GM21825 (cell line): ENCODE measurements around the gene TEX261.
"Not testable (repeated sequence)": the region's sequence is repeated elsewhere in the genome, so short reads cannot be mapped to it uniquely, and the experiment has no call there.

ENCODE experiments used
- ATAC-seq: cut with Tn5 transposase; IDR thresholded peaks from one replicate; pipeline ENCODE4 v1.9.1; 2021; ENCODE audit warnings: mild to moderate bottlenecking, moderate library complexity; ENCODE audit not compliant: unreplicated experiment

Gene TEX261

DNA sequence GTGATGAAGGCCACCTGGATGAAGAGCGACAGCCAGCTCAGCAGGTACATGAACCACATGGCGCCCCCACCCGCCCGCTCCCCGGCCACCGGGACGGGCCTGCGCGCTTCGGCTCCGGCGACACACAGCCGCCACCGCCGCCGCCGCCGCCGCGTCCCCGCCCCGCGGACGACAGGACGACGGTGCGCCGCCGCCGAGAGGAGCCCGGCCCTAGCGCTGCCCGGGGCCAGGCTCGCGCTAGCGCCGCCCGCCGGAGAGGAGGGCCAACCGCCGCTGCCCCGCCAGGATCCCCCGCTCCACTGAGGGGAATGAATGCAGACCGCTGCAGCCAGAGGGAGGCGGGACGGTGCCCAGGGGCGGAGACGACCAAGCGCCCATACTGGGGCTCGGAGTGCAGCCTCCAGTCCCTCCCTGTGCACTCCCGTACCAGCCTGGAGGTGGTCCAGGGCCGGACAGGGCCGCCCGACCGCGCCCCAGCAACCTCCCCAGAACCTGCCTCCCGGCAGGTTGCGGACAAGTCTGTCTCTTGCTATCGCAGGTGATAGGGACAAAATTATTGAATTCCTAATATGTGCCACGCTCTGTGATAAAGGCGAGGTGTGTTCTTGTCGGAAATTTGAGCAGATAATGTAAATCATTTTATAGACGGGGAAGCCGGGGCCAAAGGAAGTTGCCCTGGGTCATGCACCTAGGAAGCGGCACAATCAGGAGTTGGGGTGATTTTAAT is at the start of gene TEX261:
Gene TEX261, minus strand, starts transcription at position 175 of the 727 bp plus-strand sequence. Its CDS starts 116 bp downstream, at position 59.
- ATAC-seq, result peak; percentile 95

- no peak for ATAC-seq
Measured at GRCh38 chr2:71043531-71044407, 49.1 kb upstream of the TEX261 start.

DNA sequence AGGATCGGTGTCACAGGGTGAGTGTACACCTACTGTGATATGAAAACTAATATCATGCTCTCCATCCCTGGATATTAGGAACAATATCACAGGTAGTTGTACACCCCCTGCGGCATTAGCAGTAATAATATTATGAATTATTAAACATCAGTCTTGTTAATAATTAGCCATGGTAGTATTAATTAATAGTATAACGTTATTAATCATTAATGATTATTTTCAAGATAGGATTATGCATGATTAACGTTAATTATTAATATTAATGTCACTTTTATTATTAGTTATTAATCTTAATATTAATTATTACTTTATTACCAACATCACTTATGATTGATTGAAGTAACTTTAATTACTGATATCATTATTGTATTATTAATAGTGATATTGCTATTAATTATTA is 47.6 kb upstream of the TEX261 start:
- no peak for ATAC-seq

DNA sequence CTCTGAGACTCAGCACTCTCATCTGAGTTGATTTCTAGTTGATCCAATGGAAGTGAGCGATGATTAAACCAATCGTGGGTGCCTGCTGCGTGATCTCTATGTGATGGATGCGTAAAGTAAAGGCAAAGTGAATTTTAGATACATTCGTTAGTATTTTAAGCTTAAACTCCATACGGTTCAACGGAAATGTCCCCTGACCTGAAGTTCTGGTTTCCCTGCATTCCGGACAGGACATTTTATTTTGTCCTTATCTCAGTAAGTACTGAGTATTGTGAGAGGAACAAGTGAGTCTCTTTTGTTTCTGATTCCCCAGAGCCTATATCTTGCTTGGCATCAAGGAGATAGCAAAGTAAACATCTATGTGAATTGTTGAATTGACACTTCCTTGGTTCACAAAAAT is 41.6 kb upstream of the TEX261 start:
- ATAC-seq, result not testable (repeated sequence)

DNA sequence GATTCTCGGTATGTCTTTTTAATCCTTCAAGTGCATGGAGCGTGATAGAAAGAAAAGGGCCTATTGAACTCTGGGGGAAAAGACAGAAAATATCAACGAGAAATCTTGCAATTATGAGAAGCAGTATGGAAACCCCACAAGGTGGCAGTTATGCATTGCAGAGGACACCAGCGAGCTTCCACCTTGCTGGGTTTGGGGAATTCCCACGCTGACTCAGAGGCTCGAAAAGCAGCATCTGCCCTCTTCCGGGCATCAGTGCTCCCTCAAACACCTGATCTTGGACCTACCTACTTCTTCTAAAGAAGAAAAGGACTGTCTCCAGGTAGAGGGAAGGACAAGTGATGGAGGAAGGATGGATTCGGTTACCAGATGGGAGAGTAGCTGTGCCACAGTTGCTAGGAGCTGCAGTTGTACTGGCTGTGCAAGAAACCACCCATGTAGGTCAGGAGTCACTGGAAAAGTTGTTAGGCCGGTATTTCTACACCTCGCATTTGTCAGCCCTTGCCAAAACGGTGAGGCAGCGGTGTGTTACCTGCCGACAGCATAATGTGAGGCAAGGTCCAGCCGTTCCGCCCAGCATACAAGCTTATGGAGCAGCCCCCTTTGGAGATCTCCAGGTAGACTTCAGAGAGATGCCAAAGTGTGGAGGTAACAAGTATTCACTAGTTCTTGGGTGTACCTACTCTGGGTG is 29.0 kb upstream of the TEX261 start:
- ATAC-seq, result not testable (repeated sequence)

DNA sequence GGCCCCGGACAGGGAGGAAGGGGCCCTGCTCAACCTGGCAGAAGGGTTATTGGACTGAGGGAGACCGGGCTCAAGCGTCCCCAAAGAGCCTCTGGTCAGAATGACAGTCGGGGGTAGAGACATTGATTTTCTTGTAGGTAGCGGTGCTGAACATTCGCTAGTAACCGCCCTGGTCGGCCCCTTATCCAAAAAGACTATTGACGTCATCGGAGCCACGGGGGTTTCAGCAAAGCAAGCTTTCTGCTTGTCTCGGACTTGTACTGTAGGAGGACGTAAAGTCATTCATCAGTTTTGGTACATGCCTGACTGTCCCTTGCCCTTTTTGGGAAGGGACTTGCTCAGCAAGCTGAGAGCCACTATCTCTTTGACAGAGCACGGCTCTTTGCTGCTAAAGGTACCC is 26.7 kb upstream of the TEX261 start:
- not testable (repeated sequence) for ATAC-seq

DNA sequence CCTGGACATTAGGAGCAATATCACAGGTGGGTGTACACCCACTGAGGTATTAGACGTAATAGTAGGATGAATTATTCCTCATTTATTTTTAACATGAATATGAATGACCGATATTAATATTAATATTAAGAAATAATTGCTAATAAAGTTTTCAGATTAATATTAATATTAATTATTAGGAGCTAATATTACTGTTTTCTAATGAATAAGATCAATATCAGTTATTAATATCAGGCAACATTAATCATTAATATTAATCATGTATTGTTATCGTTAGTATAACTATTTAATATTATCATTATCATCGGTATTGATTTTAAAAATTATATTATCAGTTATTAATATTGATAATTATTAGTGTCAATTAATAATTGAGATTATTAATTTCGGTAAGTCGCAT is 25.3 kb upstream of the TEX261 start:
- not testable (repeated sequence) for ATAC-seq

GRCh38 chr2:71018625-71019024 is 24.0 kb upstream of the TEX261 start:
- no peak for ATAC-seq

- not testable (repeated sequence) for ATAC-seq
Measured at GRCh38 chr2:71011786-71012185, 17.1 kb upstream of the TEX261 start.

DNA sequence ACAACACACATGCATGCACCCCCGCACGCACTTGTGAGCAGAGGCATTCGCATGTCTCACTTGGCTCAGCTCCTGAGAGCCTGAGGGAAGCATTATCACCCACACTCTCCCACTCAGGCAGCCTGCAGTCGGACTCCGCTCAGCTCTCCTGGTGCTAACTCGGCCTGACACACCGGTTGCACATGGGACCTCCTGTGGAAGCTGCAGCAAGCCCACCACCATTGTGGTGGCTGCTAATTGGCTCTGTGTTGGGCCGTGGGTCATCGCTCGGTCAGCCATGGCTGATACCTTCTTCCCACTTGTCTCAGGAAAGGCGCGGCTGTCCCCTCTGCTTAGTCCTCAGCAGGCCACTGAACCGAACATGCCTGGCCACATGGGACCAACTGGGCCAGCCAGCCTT is 13.7 kb upstream of the TEX261 start:
- no peak for ATAC-seq

- no peak for ATAC-seq
Measured at GRCh38 chr2:71006955-71007799, 12.5 kb upstream of the TEX261 start.

DNA sequence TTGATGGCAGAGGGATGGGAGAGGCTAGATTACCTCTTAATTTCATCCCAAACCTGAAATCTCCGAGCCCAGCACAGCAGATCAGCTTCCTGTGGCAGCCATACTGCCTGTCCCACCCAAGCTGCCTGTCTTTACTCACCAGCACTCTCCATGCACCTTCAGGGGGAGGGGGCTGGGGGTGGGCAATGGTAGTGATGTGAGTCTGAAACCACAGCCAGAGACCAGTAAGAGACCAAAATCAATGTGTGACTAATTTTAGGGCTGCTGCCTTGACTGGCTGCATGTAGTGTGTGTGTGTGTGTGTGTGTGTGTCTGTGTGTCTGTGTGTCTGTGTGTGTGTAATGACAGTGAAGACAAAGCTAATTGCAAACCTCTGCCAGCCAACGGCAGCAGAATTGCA is 11.7 kb upstream of the TEX261 start:
- no peak for ATAC-seq

DNA sequence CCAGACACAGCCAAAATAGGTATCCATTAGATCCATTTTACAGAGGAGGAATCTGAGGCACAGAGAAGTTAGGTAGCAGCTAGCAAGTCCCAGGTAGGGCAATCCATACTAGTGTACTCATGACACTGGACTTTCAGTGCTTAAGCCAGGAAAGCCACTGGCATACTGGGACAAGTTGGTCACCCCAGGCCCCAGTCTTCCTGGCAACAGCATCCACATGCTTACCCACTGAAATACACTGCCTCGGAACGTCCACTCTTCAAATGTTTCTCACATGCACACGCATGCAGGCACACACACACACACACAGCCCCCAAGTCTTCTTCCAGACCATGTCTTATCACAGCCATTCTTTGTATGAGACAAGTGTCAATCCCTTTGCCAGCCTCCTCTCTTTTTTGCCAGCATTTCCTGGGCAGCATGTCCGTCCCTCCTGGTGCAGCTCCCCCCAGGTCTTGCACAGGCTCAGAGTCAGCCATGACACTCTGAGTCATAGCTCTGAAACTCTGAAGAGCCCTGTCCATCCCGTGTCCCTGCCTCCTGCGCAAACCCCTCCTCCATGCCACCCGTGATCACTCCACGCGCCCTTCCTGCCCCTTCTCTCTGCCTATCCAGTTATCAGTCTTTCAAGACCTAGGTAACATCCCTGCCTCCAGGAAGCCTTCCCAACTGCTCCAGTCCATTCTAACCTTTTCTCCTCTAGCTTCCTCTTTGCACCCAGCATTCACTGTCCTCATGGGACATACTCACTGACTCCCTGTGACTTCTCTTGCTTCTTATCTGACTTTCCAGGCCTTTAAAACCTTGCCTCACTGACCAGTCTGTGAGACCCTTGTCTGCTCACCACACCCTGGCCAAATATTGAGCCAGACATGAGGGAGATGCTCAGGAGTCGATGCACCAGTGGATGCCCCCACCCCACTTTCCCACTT is 10.9 kb upstream of the TEX261 start:
- ATAC-seq, result no peak

- ATAC-seq, result no peak
Measured at GRCh38 chr2:71004857-71005256, 10.2 kb upstream of the TEX261 start.

DNA sequence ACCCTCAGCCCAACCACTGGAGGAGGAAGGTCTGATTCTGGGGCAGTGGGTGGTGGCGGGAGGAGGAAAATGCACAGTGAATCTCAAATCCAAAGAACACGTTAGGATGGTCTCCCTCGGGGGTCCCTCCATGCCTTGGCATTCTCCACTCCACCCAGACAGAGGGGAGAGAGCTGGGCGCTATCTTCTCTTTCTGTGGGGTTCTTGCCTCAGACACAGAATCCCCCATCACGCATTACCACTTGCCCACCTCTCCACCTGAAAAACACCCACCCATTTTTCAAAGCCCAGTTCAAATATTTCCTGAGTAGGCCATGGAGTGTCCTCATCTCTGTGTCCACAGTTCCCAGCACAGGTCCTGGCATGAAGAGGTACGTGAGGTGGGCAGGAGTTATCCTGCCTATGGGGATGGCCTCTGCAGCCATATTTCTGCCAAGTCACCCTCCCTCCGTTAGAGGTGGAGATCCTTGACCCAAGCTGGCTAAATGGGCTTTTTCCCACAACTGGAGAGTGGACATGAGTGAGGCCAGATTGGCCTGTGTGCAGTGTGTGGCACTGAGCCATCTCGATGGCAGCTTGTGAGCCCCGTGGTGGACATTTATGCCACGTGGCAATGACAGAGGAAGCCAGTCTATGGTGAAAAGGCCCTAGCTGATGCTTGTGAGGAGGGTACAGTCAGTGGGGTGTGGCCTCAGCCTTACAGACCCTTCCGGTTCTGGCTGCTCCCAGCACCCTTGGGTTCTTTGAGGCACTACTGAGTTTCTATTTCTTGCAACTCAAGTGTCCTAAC is 9.5 kb upstream of the TEX261 start:
- ATAC-seq, result no peak

- ATAC-seq, result no peak
Measured at GRCh38 chr2:71003396-71003795, 8.7 kb upstream of the TEX261 start.

DNA sequence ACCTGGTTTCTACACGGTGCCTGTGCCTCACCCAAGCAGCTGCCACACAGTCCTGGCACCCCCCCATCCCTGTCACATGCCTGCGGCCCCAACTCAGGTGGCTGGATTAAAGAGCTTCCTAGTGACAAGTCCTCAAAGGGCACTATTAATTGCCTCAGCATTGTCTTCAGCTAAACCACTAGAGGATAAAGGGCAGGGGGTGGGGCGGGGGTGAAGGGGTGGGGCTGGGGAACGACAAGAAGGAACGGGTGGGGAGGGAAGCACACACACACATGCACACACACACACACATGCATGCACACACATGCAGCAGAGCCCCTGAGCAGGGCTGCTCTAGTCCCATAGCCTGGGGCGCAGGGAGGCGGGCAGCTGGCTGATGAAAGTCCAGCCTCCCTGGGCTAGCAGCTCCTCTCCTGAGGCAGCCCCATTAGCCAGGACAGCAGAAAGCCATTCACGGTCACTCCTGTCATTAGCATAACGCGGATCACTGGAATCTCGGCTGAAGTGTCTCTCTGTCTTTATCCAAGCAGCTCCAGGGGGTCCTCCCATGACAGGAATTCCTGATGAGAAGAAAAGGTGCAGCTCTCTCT is 7.4 kb upstream of the TEX261 start:
- ATAC-seq, result no peak

DNA sequence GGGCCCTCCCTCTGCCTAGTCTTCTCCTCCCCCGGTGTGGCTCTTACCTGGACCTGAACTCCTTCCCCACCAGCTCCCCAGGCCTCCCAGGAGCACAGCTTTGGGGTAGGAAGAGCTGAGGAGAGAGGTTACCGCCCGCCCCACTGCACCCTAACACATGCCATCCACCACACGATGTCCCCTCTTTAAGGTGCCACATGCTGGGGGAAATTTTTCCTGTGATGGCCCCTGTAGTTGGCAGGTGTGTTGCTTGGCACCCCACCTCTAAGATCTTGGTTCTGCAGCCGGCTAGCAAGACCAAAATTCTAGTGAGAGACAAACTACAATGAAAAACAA is 6.9 kb upstream of the TEX261 start:
- no peak for ATAC-seq
